SW 1271 (cell line): ENCODE measurements around the gene ABHD14A.
A peak's percentile ranks its signal among the peaks of the same experiment; 100 is the strongest.
"Not testable (repeated sequence)": the region's sequence is repeated elsewhere in the genome, so short reads cannot be mapped to it uniquely, and the experiment has no call there.

ENCODE experiments used
- DNase-seq, 2 experiments: peaks; one replicate each; lab custom pipeline; 2025; lab: John Stamatoyannopoulos, UW

Gene ABHD14A

DNA sequence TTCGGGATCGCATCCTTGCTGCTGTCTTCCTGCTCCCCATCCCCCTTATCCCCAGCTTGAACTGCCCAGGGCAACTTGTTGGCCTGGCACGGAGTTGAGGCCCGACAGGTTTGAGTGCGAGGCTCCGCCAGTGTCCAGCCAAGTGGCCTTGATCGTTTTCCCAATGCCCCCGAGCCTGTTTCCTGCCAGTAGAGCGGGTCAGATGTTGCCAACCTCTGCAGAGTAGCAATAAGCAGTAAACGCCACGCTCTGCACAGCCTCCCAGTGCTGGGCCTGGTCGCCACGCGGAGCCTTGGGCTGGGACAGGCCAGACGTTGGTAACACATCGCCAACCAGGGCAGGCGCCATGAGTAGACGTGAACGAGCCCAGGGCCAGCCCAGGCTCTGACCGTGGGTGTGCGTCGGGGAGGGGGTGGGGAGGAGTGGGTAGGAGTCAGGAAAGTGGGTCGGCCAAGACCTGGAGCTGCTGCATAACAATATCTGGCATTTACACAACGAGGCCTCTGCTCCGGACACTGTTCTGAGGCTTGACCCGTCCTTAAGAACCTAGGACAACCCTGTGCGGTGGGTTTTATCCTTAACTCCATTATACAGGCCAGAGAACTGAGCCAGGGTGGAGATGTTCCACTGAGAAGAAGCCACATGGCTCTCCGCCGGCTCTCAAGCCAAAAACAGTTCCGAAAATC is 444 bp upstream of the ABHD14A start:
- DNase-seq: no peak

DNA sequence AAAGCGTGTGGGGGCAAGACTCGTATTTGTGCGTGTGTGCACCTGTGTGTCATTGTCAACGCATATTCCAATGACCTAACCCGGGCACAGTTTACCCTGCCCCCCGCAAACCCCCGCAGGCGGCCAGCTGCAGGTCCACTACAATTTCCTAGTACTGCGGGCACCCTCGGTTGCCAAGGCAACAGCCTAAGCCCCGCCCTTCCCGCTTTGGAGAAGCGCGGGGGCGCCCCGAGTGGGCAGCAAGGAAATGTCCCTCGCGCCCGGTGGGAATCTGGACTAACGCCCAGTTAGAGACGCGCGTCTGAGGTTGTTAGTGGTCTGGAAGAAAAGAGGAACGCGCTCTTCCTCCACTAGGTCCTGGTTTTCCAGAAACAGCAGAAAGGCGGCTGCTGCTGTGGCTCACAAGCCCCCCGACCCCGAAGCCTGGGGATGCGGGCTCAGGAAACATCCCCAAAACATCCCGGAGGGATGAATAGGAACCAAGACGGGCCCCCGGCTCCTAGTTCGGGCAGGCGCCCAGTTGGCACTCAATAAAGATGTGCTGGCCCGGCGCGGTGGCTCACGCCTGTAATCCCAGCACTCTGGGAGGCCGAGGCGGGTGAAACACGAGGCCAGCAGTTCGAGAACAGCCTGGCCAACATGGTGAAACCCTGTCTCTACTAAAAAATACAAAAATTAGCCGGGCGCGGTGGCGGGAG is 1.1 kb downstream of the ABHD14A start:
- no peak for DNase-seq

DNA sequence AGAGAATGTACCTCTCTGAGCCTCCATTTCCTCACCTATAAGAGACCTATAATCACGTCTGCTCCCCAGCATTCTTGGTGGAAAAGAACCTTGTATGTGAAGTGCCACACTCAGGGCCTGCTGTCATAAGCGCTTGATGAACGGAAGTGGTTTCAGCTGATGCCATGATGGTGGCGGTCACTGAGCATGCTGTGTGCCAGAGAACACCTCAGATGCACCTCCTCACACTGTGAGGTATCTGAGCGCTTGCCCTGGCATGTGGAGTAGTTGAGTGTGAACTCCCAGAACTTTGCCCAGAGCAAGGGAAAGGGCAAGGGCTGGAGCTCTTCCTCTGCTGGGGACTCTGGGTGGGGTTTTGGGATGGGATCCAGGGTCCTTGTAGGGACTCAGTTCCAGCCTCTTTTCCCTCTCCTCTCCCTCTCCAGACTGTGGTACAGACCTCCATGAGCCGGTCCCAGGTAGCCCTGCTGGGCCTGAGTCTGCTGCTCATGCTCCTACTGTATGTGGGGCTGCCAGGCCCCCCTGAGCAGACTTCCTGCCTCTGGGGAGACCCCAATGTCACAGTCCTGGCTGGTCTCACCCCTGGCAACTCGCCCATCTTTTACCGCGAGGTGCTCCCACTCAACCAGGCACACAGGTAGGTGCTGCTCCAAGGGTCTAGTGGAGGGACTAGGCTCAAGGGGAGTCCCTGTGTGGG is 2.7 kb downstream of the ABHD14A start:
- DNase-seq: no peak

DNA sequence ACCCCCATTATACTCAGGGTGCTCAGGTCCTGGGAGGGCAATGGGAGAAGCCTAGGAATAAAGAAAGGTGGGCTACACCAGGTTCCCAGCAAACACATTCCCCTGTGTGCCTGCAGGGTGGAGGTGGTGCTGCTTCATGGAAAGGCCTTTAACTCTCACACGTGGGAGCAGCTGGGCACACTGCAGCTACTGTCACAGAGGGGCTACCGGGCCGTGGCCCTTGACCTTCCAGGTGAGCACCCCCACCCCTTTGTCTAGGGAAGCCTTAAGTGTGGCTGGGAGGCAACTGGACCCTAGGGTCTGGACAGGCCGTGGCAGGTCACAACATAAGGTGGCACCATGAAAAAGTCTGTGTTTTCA is 3.3 kb downstream of the ABHD14A start:
- DNase-seq: no peak

DNA sequence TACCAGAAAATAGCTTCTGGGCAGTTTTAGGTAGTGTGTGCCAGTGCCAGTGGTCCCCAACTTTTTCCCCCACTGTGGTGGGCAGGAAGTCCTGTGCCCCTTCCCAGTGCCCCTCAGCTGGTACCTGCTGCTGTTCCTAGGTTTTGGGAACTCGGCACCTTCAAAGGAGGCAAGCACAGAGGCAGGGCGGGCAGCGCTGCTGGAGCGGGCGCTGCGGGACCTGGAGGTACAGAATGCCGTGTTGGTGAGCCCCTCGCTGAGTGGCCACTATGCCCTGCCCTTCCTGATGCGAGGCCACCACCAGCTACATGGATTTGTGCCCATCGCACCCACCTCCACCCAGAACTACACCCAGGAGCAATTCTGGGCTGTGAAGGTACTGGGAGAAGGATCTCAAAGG is 5.4 kb downstream of the ABHD14A start:
- no peak for DNase-seq

DNA sequence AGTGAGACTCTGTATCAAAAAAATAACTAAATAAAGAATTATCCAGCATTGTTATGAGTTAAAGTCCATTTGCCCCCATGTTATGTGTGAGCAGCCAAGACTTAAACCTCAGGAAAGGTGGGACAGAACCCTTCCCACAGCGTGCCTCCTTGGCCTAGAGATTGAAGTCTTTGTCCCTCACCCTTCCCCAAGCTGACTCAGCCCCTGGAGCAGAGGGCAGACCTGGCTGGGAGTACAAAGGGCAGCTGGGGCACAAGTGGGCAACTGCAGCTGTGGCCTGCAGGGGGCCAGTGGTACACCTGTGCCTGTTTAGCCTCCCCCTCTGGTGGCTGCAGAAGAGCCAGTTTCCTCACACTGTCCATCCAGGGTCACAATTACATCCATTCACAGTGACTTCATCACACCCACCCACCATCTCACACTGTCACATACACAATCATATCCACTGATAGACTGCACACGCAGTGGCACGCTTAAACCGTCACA is 7.5 kb downstream of the ABHD14A start:
- DNase-seq: peak; percentile 30 to 61

DNA sequence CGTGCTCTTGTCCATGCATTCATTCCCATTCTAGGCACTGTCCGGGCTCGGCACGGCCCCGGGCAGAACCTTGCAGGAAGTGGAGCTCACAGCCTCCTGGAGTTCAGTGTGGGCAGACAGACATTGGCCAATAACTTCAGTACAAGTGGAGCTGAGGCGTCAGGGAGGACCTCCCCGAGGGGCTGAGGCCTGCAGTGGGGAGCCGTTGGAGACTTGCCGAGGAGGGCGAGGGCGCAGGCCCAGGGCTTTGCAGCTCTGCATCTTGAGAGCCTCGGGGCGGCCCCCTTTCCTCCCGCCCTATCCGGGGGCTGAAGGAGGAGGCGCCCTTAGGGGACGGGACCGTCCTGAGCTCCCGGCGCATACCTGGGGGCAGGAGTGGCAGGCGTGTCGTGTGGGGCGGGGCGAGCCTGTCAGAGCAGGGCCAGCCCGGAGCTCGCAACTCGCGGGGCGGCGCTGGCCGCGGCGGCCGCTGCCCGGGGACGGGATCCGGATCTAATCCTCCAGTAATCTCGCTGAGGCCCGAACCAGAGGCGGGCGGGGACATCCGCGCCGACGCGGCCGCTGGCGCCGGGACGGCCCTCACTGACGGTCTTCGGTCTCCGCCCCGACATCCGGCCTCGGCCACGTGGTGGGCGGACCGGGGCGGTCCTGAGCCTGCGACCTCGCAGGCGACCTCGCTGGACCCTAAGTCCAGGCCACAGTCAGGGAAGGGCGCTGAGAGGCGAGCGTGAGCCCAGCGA is 8.1 kb downstream of the ABHD14A start, which contains the start of gene ACY1:
Gene ACY1, plus strand, starts transcription at position 698 of the 740 bp plus-strand sequence. CDS start 530 bp downstream, outside the sequence.
- peak; percentile 65 to 79 for DNase-seq

DNA sequence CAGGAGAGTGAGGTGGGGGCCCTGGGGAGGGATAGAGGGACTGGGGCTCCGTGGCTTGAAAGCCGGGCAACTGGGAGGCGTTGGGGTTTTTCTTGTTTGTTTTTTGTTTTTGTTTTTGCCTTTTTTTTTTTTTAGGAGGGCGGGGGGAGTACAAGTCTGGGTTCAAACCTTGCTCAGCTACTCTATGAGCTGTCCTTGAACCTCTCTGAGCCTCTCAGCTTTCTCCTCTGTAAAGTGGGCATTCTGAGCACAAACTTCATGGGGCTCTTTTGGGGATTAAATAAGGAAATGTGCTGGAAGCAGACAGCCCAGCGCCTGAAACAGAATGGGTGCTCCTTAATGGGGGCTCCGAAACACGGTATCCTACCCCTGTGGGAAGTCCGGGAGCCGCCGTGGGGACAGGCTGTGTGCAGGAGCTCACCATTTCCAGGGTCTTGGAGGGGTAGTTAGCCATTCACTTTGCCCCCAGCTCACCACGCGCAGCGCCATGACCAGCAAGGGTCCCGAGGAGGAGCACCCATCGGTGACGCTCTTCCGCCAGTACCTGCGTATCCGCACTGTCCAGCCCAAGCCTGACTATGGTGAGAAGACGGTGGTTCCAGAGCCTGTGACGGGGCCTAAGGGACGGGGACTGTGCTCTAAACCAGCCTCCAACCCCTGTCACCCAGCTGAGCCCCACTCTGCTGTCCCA is 8.9 kb downstream of the ABHD14A start:
- DNase-seq: no peak

DNA sequence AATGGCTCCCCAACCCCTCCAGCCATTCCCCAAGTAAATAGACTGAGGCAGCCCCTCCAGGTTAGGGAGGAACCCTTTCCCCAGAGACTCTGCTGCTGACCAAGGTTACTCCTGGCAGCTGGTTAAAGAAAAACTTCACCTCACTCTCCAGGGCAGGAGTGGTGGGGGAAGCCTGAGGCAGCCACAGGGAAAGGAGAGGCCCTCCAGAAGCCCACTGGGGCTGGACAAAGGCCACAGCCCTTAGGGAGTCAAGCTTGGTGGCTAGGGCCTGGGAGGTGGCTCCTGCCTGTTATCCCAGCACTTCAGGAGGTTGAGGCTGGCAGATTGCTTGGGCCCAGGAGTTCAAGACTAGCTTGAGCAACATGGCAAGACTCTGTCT is 9.4 kb downstream of the ABHD14A start:
- no peak for DNase-seq

DNA sequence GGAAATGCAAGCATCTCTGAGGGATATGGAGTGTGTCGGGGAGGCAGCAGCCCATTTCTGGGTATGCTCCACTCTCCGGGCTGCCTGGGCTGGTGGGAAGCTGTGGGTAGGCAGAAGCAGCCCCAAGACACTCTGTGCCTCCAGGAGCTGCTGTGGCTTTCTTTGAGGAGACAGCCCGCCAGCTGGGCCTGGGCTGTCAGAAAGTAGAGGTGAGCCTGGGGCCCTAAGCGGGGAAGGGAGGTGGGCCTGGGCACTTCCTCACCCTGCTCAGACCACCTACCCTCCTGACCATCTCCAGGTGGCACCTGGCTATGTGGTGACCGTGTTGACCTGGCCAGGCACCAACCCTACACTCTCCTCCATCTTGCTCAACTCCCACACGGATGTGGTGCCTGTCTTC is 10.2 kb downstream of the ABHD14A start:
- no peak for DNase-seq

DNA sequence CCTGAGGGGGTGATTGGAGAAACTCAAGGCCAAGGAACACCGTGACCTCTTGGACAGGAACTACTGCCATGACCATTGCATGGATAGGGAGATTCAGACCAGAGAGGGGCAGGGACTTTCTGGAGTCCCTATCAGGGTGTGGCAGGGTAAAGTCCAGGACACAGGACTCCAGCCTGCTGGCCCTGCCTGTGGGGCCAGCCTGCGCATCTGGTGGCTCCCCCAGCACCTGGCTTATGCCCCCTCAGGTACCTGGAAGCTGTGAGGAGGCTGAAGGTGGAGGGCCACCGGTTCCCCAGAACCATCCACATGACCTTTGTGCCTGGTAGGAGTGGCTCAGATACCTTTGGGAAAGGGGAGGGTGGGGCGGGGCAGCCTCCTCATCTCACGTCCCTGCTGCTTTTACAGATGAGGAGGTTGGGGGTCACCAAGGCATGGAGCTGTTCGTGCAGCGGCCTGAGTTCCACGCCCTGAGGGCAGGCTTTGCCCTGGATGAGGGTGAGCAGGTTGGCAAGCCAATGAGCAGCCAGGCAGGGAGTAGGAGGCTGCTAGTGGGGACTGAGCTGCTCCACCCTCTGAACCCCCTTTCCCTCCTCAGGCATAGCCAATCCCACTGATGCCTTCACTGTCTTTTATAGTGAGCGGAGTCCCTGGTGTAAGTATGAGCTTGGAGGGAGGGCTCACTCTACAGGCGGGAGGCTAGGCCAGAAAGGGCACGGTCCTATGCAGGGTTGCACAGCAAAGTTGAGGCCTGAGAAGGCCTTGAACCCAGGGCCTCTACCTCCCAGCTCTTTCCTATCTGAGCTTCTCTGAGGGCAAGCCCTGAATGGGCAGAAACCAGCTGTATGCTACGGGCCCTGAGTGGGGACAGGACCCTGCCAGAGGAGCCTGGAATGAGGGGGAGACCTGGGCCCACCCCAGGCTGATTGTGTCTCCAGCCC is 11.4 kb downstream of the ABHD14A start:
- no peak for DNase-seq

DNA sequence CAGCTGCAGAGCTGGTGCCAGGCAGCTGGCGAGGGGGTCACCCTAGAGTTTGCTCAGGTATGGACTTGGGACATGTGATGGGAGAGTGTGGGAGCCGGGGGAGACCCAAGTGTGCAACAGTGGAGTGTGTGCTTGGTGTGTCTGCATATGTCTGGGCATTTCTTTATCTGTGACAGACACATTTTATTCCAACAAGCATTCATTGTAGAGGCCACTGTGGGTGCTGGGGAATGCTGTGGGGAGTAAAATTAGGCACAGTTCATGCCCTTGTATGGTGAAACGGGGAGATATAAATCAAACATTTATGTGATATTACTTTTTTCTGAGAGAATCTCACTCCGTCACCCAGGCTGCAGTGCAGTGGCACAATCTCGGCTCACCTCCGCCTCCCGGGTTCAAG is 12.7 kb downstream of the ABHD14A start:
- no peak for DNase-seq

DNA sequence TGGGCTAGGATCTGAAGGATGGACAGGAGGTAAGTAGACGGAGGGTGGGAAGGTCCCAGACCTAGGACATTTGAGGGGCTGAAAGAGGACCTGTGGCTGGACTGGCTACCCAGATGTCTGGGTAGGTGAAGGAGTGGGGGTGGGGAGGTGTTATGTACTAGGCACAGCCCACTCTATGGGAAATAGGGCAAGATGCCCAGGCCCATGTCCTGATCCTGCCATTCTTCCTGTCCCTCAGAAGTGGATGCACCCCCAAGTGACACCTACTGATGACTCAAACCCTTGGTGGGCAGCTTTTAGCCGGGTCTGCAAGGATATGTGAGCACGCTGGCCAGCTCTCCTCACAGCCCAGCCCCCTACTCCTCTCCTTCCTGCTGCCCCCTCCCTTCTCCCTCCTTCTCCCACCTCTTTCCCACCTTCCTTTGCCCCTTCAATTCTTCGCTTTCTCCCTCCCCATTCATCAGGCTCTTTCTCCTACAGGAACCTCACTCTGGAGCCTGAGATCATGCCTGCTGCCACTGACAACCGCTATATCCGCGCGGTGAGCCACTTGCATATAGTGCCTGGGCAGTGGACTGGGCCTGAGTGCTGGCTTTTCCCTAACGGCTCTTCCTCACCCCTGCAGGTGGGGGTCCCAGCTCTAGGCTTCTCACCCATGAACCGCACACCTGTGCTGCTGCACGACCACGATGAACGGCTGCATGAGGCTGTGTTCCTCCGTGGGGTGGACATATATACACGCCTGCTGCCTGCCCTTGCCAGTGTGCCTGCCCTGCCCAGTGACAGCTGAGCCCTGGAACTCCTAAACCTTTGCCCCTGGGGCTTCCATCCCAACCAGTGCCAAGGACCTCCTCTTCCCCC is 13.7 kb downstream of the ABHD14A start:
- no peak for DNase-seq

DNA sequence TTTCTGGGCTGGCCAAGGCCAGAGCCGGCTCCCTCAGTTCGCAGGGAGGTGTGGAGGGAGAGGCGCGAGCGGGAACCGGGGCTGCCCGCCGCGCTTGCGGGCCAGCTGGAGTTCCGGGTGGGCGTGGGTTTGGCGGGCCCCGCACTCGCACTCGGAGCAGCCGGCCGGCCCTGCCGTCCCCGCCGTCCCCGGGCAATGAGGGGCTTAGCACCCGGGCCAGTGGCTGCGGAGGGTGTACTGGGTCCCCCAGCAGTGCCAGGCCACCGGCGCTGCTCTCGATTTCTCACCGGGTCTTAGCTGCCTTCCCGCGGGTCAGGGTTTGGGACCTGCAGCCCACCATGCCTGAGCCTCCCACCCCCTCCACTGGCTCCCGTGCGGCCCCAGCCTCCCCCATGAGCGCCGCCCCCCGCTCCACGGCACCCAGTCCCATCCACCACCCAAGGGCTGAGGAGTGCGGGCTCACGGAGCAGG is 15.7 kb downstream of the ABHD14A start:
- DNase-seq: not testable (repeated sequence)

DNA sequence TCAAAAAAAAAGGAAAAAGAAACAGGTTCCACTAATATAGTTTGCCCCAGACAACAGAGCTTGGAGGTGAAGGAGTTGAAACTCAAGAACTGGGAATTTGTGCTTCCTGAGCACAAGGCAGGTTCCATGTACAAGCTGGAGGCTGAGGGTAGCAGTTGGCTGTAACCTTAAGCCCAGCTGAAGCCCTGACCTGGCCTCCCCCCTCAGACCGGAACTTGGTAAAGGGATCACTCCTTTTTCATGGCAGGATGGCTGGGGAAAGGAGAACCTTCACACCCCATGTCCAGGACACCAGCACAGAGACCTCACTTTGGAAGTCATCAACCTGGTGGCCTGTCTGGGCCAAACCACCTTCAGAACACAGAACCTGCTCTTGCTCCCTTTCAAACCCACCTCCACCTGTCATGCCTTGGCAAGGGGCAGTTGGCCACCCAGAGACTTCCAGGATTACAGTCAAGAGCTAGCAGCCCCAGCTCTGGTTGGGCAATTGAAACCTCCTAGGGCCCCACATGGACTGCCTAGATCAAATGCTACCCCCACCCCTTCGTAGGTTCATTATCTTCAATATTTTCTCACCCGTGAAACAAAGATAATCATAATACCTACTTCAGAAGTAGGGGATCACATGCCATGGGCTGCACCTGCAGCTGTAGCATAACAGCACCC is 17.3 kb downstream of the ABHD14A start:
- no peak for DNase-seq

DNA sequence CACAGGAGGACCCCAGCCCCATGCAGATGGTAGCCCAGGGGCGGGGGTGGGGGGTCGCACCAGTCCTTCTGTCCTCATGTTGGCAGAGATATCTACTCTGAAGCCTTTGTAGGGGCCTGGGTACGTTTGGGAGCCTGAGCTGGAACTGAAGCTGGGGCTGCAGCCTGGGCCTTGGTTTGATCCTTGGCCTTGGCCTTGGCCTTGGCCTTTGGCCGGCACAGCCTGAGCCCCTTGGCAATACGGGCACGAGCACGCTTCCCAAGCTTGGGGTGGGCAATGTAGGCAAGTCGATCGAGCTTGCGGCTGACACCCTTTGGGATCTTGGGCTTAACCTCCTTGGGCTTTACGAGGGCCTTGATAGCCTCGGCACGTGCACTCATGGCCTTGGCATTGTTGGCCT is 18.8 kb downstream of the ABHD14A start:
- not testable (repeated sequence) for DNase-seq

DNA sequence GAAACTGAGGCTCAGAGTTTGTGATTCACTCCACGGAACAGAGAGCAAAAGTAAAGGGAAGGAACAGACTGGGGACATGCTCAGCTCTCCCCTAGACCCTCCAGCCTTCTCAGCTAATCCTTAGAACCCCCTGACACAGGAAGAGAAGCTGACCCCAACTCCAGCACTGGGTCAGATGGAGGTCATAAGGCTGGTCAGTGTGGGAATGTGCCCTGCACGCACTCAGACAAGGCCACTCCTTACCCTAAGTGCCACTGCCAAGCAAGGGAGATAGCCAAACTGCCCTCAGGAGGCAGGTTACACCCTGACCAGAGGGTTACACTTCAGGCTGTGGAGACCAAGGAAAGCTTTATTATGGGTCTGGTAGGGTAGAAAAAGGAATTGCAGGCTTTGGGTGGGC is 19.7 kb downstream of the ABHD14A start:
- no peak for DNase-seq

DNA sequence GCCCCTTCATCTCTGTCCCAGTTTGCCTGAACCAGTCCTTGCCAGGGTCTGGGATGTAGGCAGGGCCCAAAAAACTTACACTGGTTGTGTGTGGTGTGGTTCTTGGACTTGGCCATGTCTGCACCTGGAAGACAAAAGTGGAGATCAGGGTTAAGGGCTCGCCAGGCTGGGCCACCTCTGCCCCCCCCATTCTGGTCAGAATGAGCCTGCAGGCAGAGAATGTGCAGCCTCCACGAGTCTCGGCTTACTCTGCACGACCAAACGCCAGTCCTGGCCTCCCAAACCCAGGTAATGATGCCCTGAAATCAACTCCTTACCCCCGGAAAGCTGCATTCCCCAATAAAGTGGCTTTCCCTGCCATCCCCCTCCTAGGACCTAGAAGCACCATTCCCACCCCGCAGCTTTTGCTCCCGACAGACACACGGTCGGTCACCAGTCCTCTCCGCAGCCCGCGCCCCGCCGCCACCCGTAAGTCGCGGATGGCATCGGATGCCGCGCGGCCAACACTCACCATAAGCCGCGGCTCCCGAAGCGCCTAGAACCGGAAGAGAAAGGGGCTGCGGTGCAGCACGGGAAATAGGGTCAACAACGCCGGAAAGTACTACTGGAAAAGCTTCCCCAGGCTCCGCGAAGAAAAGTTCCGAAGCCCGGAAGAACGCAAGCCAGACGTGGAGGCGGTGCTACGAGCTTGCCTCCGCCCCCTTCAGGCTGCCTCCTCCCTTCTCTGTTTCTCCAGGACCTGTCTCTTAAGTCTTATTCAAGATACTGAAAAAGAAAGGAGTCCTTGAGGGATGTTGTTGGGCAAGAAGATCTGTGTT is 20.7 kb downstream of the ABHD14A start, which contains the start of gene RPL29:
Gene RPL29, minus strand, starts transcription at position 550 of the 818 bp plus-strand sequence. Its CDS starts 434 bp downstream, at position 116.
- DNase-seq: peak; percentile 48 to 86
